Measurements from ENCODE around the gene IQGAP2. TPM values are rescaled to one million over a fixed set of nuclear protein-coding genes. Genes with fewer than 3 reads are reported as not detected.

The IQGAP2 gene
- total RNA-seq, 2 experiments from 2014 or later: 90.5 to 117 TPM

DNA sequence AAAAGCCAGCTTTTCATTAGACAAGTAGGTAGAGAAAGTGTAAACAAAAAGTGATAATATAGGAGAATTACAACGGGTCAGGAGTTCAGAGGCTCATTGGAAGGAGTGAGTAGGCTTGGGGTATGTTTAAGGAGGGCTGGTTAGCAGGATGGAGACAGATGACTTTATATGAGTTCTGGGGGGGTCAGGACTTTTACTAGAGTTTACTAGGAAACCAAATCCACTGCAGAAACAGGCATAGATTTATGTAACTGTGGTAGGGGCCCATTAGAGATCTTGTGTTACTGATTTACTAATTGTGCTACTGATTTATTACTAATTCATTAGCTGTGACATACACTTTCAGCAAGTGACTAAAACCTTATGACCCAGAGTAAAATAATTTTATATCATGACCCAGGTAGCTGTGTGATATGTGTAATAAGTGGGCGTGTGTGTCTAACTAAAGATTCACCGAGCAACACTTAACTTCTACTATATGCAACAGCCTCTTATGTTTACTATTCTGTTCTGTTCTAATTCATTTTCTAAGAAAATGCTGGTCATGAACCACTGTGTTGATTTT is 73.5 kb downstream of the IQGAP2 start:
- no peak overlapping the region for H3K27ac Mint-ChIP-seq
- DNase-seq: no peak
- ChIA-PET POLR2A (no interaction called here), CTCF (no interaction called here)
- peaks cover 56% of the 10 kb centered on the region for H3K4me1 Mint-ChIP-seq
- H3K9me3 Mint-ChIP-seq: no peaks in the 10 kb centered on the region
- H3K27me3 Mint-ChIP-seq: no peaks in the 10 kb centered on the region
- no peak overlapping the region for H3K4me3 Mint-ChIP-seq
- H3K36me3 Mint-ChIP-seq (ENCODE audit: low read depth): peaks cover 45% of the 10 kb centered on the region

- no peak for DNase-seq
- Mint-ChIP-seq H3K27ac (no peak overlapping the region), H3K4me1 (peaks cover 53% of the 10 kb centered on the region), H3K27me3 (no peaks in the 10 kb centered on the region), H3K9me3 (no peaks in the 10 kb centered on the region), H3K4me3 (no peak overlapping the region), H3K36me3 (ENCODE audit: low read depth) (peaks cover 42% of the 10 kb centered on the region)
- ChIA-PET POLR2A (no interaction called here), CTCF (interaction anchor here (0.6 kb wide), 1 partner anchor 146 kb away, joined by 3 read pairs; the partner anchor contains the start of gene F2RL2)
Observed at GRCh38 chr5:76477061-76477460, 74.0 kb downstream of the IQGAP2 start.

GRCh38 chr5:76477571-76477970 is 74.5 kb downstream of the IQGAP2 start:
- ChIA-PET CTCF (interaction anchor here (0.6 to 0.9 kb wide), 3 partner anchors 11 to 146 kb away, joined by 3 read pairs; partner anchors contain the start of gene F2RL2), POLR2A (no interaction called here)
- Mint-ChIP-seq H3K27ac (no peak overlapping the region), H3K4me1 (peaks cover 48% of the 10 kb centered on the region), H3K36me3 (ENCODE audit: low read depth) (peaks cover 38% of the 10 kb centered on the region), H3K27me3 (no peaks in the 10 kb centered on the region), H3K9me3 (no peaks in the 10 kb centered on the region), H3K4me3 (no peak overlapping the region)
- no peak for DNase-seq

GRCh38 chr5:76479281-76479680 is 76.2 kb downstream of the IQGAP2 start:
- peaks cover 32% of the 10 kb centered on the region for H3K4me1 Mint-ChIP-seq
- ChIA-PET CTCF (interaction anchor here (0.6 to 1.4 kb wide), 3 partner anchors 10 to 64 kb away, joined by 3 to 4 read pairs (median 3); no protein-coding TSS in a partner anchor), POLR2A (no interaction called here)
- no peak overlapping the region for H3K27ac Mint-ChIP-seq
- no peak overlapping the region for H3K4me3 Mint-ChIP-seq
- H3K27me3 Mint-ChIP-seq: no peaks in the 10 kb centered on the region
- DNase-seq: no peak
- H3K36me3 Mint-ChIP-seq (ENCODE audit: low read depth): peaks cover 24% of the 10 kb centered on the region
- no peaks in the 10 kb centered on the region for H3K9me3 Mint-ChIP-seq

DNA sequence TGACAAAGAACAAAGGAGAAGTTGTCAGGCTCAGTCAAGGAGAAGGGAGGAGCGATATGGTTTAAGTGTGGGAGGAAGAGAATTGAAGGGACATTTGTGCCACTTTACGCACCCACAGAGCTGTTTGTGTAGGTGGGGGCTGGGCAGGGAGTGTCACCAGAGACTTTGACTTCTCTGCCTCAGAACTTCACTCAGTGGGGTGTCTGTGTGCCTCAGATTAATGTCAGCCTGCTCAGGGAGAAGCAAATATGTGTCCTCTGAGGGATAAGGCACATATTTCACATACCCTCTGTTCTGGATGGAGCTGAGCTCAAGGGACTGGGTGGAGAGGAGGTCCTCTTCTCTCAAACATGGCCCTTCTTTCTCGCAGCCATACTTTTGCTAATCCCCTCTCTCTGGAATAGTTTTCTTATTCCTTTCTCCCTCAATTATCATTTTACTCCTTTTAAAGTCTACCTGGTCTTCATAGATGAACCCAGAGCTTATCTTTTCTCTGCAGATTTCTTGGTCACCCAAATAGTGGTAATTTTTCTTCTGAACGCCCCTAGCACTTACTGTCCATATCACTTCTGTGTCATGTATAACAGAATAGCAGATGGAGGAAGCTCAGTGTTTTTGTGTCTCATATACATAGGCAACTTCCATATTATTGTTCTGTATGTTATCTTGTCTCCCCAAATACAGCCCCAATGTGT is 77.0 kb downstream of the IQGAP2 start:
- DNase-seq: no peak
- Mint-ChIP-seq H3K9me3 (no peaks in the 10 kb centered on the region), H3K36me3 (ENCODE audit: low read depth) (peaks cover 17% of the 10 kb centered on the region), H3K4me1 (peaks cover 25% of the 10 kb centered on the region), H3K27me3 (no peaks in the 10 kb centered on the region), H3K27ac (no peak overlapping the region), H3K4me3 (no peak overlapping the region)
- ChIA-PET CTCF (interaction anchor here (1.0 to 1.4 kb wide), 3 partner anchors 21 to 63 kb away, joined by 3 to 4 read pairs (median 3); no protein-coding TSS in a partner anchor), POLR2A (no interaction called here)

GRCh38 chr5:76482984-76483383 is 79.9 kb downstream of the IQGAP2 start:
- peaks cover 11% of the 10 kb centered on the region for H3K36me3 Mint-ChIP-seq (ENCODE audit: low read depth)
- H3K4me1 Mint-ChIP-seq: peaks cover 11% of the 10 kb centered on the region
- ChIA-PET CTCF (interaction anchor here (0.8 to 1.0 kb wide), 3 partner anchors 14 to 177 kb away, joined by 3 read pairs; no protein-coding TSS in a partner anchor), POLR2A (no interaction called here)
- H3K9me3 Mint-ChIP-seq: no peaks in the 10 kb centered on the region
- no peak overlapping the region for H3K4me3 Mint-ChIP-seq
- no peak for DNase-seq
- H3K27ac Mint-ChIP-seq: no peak overlapping the region
- no peaks in the 10 kb centered on the region for H3K27me3 Mint-ChIP-seq

DNA sequence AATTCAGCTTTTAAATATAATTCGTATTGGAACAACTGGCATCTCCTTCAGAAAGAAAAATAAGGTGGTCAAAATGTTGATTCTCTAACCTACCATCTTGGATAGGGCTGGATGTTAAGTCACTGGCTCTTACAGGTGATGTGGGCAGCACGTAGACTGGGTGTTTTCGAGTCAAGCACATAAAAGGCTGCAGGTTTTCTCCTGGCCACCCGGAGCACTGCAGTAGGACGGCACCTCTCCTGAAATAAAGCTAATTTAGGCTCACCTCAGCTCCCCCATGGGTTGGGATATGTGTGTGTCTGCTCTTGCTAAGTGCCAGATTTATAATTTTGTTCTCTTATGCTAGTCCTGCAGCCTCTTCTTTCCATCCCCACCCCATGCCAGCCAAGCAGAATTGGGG is 80.3 kb downstream of the IQGAP2 start:
- Mint-ChIP-seq H3K27ac (no peak overlapping the region), H3K9me3 (no peaks in the 10 kb centered on the region), H3K36me3 (ENCODE audit: low read depth) (peaks cover 11% of the 10 kb centered on the region), H3K27me3 (no peaks in the 10 kb centered on the region), H3K4me3 (no peak overlapping the region), H3K4me1 (peaks cover 11% of the 10 kb centered on the region)
- ChIA-PET POLR2A (no interaction called here), CTCF (interaction anchor here (0.6 to 1.0 kb wide), 4 partner anchors 14 to 230 kb away, joined by 3 to 6 read pairs (median 3); no protein-coding TSS in a partner anchor)
- no peak for DNase-seq

- POLR2A ChIA-PET: no interaction called here
Observed at GRCh38 chr5:76483881-76484280, 80.8 kb downstream of the IQGAP2 start.

DNA sequence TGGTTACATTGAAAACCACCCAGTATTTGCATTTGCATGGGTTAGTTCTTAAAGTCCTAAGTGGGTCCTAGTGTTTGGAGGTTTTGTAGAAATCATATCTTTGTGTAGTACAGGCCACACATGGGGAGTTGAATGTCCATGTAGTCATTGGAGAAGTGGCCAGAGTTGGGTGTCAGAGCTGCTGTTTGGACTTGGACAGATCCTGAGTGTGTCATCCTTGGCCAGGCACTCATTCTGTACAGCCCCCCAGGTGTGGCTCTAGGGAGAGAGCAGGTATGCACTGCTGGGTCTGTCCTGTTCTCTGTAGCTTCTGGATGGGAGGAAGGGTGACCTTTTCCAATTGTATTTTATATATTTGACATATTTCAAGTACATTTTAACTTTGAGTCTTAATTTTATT is 82.4 kb downstream of the IQGAP2 start:
- H3K4me3 Mint-ChIP-seq: no peak overlapping the region
- H3K9me3 Mint-ChIP-seq: no peaks in the 10 kb centered on the region
- no peaks in the 10 kb centered on the region for H3K27me3 Mint-ChIP-seq
- CTCF ChIA-PET: interaction anchor here (1.0 to 2.0 kb wide), 3 partner anchors 12 to 31 kb away, joined by 3 to 6 read pairs (median 4); no protein-coding TSS in a partner anchor
- peaks cover 20% of the 10 kb centered on the region for H3K36me3 Mint-ChIP-seq (ENCODE audit: low read depth)
- no peak for DNase-seq
- H3K27ac Mint-ChIP-seq: no peak overlapping the region
- peaks cover 8% of the 10 kb centered on the region for H3K4me1 Mint-ChIP-seq
- POLR2A ChIA-PET: no interaction called here

More at GRCh38 chr5:76483881-76484280, 80.8 kb downstream of the IQGAP2 start:
- Mint-ChIP-seq H3K4me3 (no peak overlapping the region), H3K9me3 (no peaks in the 10 kb centered on the region), H3K36me3 (ENCODE audit: low read depth) (peaks cover 9% of the 10 kb centered on the region), H3K27me3 (no peaks in the 10 kb centered on the region), H3K27ac (no peak overlapping the region), H3K4me1 (peaks cover 11% of the 10 kb centered on the region)
- CTCF ChIA-PET: interaction anchor here (0.6 to 1.0 kb wide), 3 partner anchors 14 to 230 kb away, joined by 3 to 6 read pairs (median 3); no protein-coding TSS in a partner anchor
- DNase-seq: no peak

- ChIA-PET POLR2A (interaction anchor here (0.6 kb wide), 1 partner anchor 146 kb away, joined by 3 read pairs; no protein-coding TSS in a partner anchor), CTCF (interaction anchor here (1.3 kb wide), 2 partner anchors 9 to 84 kb away, joined by 3 read pairs; no protein-coding TSS in a partner anchor)
- H3K27ac Mint-ChIP-seq: no peak overlapping the region
- H3K4me1 Mint-ChIP-seq: peaks cover 15% of the 10 kb centered on the region
- no peaks in the 10 kb centered on the region for H3K9me3 Mint-ChIP-seq
- DNase-seq: no peak
- no peak overlapping the region for H3K4me3 Mint-ChIP-seq
- peaks cover 17% of the 10 kb centered on the region for H3K36me3 Mint-ChIP-seq (ENCODE audit: low read depth)
- no peaks in the 10 kb centered on the region for H3K27me3 Mint-ChIP-seq
Observed at GRCh38 chr5:76487386-76487785, 84.3 kb downstream of the IQGAP2 start.

GRCh38 chr5:76487821-76488220 is 84.7 kb downstream of the IQGAP2 start:
- no peaks in the 10 kb centered on the region for H3K27me3 Mint-ChIP-seq
- POLR2A ChIA-PET: interaction anchor here (0.6 kb wide), 1 partner anchor 146 kb away, joined by 3 read pairs; no protein-coding TSS in a partner anchor
- H3K4me3 Mint-ChIP-seq: no peak overlapping the region
- peaks cover 15% of the 10 kb centered on the region for H3K4me1 Mint-ChIP-seq
- H3K27ac Mint-ChIP-seq: no peak overlapping the region
- no peak for DNase-seq
- H3K9me3 Mint-ChIP-seq: no peaks in the 10 kb centered on the region
- H3K36me3 Mint-ChIP-seq (ENCODE audit: low read depth): peaks cover 20% of the 10 kb centered on the region
- CTCF ChIA-PET: interaction anchor here (1.3 to 1.4 kb wide), 4 partner anchors 9 to 84 kb away, joined by 3 to 5 read pairs (median 4); no protein-coding TSS in a partner anchor

- Mint-ChIP-seq H3K9me3 (no peaks in the 10 kb centered on the region), H3K27ac (no peak overlapping the region), H3K36me3 (ENCODE audit: low read depth) (peaks cover 22% of the 10 kb centered on the region), H3K4me3 (no peak overlapping the region), H3K27me3 (no peaks in the 10 kb centered on the region), H3K4me1 (peaks cover 17% of the 10 kb centered on the region)
- ChIA-PET CTCF (interaction anchor here (1.3 to 1.4 kb wide), 2 partner anchors 11 to 15 kb away, joined by 4 to 5 read pairs; no protein-coding TSS in a partner anchor), POLR2A (no interaction called here)
- no peak for DNase-seq
Observed at GRCh38 chr5:76488969-76489368, 85.9 kb downstream of the IQGAP2 start.
